Fibroblast of skin of left biceps (primary cell): ENCODE data around the gene DDHD1.
"Not testable (repeated sequence)": the region's sequence is repeated elsewhere in the genome, so short reads cannot be mapped to it uniquely, and the experiment has no call there.

Experiments
- DNase-seq, 2 experiments: peaks; one replicate each; pipeline ENCODE4 v3.0.0-alpha.2; 2013; ENCODE audit warnings: low read depth in 2 of 2

Gene DDHD1

DNA sequence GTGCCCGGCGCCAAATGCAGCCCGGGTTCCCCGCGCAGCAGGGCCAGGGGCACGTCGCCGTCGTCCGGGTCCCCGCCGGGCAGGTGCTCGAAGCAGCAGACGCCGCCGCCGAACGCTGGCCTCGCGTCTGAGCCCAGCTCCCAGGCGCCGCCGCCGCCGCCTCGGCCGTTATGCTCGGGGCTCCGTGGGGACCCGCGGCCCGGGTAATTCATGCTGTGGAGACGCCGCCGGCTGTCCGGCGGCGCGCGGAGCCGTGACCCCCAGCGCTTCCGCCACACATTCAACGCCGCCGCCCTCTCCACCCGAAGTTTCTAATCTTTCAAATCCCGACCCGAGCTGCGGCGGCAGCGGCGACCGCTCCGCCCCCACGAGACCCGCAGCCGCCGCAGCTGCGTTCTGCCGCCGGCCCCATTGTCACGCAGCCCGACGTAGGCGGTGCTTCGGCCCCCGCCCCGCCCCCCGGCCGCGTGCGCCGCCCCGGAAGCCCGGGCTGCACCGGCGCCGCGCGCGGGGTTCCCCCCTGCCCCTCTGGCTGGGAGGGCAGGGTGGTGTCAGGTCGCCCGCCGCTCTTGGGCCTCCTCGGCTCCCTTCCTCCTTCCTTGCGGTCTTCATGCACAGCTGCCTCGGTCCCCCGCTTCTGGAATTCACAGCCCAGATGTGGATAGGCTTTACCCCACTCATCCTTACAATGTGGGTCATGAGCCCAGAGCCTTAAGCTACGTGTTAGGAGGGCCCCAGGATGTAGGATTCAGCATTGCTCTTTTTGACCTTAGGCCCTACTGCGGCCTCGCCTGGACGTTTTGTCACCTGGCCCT is at the start of gene DDHD1:
TSS of gene DDHD1 (minus strand) at position 437 of the 815 bp plus-strand sequence. CDS start at position 212, 225 bp downstream.
- peak in 1 of 2 experiments; percentile 35 for DNase-seq

DNA sequence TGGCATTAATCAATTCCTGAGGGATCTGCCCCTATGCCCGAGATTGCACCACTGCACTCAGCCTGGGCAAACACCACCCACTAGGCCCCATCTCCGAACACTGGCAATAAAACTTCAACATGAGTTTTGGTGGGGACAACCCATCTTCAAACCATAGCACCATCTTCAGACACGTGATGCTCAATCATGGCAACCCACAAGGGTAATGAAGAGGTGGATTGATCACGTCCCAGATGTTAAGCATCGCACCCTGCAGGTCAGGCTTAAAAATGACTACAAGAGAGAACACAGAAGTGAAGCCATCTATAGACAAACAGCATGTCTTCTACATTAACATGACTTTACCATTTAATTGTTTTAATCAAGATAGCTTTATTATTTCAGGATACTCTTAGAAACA is 42.8 kb upstream of the DDHD1 start:
- DNase-seq, result no peak

DNA sequence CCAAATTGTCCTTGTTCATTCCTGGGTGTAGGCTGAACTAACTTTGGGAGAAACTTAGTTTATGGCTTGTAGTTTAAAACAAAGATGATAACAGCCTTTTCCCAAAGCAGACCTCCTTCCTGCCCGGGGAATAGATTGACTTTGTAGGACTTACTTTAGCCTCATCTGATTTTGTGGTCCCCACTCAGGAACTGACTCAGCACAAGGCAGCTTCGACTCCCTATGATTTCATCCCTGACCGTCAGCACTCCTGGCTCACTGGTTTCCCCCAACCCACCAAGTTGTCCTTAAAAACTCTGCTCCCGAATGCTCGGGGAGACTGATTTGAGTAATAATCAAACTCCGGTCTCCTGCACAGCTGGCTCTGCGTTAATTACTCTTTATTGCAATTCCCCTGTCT is 40.1 kb upstream of the DDHD1 start:
- DNase-seq, result no peak

DNA sequence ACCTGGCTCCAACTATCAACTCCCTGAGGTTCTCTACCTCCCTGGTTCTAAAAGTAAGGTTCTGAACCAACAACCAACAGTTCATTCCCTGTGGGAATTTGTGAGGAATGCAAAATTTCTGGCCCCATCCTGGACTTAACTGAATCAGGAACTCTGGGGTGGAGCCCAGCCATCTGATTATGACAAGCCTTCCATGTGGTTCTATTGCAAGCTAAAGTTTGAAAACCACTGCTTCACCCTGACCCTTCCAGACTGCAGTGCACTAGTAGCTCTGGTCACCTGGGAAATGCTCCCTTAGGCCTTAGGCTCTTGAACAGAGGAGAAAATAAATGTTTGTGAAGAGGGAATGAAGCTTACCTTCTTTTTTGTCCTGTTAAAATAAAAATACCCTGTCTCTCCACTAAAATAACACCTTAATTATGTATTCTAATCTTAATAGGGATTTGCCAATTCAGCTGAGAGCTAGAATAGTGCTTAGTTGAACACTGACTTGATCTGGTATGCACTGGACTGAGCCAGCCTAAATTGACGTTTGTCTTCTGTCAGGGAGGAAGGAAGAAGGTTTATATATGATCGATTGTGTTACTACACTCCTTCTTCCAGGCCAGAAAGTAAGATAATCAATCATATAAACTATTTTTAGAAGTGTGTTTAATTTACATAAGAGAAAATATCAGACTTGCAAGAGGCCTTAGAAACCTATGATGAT is 39.1 kb upstream of the DDHD1 start:
- no peak for DNase-seq

DNA sequence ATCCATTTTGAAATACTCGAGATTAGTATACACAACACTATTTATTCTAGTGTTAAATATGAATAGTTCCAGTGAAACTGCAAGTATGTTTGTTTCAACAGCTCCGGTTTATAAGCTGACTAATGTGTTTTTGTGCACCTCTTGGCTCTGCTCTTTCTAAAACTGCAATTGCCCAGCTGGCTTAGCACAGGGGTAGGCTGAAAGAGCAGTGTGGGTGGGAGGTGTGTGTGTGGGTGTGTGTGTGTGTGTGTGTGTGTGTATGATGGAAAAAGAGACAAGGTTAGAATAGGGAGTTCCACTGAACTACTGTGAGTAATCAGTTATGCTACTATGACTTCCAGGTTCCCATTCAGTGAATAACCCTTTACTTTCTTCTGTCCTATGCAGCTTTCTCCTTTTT is 37.8 kb upstream of the DDHD1 start:
- DNase-seq, result no peak

DNA sequence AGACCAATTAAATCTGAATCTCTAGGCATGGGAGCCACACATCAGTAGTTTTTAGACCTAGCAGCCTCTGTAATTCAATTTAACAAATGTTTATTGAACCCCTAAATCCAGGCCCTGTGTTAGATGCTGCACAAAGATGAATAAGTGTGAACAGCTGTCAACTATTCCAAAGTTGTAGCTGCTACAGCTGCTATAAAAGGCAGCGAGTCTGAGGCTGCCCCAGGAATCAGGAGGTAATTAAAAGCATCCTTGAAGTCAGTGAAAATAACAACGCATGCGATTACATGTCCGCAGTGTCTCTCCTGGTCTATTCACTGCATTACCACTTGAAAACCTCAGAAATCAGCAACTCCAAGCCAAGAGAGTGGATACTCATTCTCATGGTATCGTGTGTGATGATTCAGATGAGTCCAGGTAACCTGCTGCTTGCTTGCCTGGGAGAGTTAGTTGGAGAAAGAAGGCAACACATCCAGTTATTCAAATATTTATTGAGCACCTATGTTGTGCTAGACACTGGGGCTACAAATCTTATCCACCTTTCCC is 34.9 kb upstream of the DDHD1 start:
- no peak for DNase-seq

DNA sequence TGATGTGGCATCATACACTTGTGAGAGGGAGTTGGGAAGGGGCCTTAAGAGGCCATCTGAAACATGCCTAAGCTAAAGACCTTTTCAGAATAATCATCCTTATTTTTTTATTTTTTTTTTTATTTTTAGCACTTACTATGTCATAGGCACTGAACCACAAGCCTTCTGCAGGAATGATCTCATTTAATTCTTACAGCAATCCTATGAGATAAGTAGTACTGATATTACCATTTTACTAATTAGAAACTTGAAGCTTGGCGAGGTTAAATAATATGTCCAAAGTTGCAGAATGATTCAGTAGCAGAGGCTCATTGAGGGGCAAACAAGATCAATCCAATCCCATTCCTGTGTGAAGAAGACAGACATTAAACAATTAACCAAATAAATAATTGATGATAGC is 33.4 kb upstream of the DDHD1 start:
- no peak for DNase-seq

DNA sequence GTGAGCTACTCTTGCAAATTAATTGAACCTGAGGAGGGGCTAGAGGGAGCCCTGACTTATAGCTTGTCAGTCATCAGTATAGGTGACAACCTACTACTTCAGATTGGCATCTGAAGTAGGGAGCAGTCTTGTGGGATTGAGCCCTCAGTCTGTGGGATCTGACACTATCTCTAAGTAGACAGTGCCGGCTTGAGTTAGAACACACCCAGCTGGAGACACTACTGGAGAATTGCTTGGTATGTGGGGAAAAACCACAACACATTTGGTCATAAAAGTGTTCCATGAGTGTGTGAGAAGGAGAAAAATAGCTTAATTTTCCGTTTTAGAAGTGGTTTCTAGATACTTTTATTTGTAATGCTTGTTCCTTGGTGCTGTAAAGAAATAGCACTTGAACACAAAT is 30.5 kb upstream of the DDHD1 start:
- no peak for DNase-seq

DNA sequence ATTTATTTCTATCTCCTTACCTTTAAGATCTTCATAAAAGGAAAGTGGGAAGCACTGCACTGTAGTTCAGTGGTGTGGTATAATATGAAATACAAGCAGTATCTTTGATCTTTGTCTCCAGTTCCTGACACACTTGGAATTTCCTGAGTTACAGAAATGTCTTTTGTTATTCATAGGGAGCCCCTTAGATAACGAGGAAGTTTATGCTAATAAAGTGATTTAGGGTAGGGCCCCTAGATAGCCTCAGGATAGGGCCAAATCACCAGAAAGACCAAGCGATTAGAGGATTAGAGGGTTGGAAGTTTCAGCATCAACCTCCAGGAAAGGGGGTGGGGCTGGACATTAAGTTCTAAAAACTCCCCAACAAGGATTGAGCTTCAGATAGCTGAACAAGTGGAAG is 29.9 kb upstream of the DDHD1 start:
- DNase-seq, result no peak

DNA sequence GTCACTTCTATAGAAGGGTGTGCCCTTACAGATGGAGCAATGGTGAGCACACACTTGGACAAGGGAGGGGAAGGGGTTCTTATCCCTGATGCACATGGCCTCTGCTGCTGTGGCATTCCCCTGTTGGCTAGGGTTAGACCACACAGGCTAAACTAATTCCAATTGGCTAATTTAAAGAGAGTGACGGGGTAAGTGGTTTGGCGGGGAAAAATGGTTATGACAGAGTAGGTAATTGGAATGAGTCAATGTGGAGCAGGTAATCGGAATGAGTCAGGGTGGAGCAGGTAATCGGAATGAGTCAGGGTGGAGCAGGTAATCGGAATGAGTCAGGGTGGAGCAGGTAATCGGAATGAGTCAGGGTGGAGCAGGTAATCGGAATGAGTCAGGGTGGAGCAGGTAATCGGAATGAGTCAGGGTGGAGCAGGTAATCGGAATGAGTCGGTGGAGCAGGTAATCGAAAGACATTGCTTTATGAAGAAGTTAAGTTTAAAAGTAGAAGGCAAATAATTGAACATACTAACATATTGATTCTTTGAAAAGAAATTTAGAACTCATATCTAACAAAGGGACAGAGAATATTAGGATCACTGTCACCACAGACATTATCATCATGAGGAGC is 28.4 kb upstream of the DDHD1 start:
- not testable (repeated sequence) for DNase-seq

DNA sequence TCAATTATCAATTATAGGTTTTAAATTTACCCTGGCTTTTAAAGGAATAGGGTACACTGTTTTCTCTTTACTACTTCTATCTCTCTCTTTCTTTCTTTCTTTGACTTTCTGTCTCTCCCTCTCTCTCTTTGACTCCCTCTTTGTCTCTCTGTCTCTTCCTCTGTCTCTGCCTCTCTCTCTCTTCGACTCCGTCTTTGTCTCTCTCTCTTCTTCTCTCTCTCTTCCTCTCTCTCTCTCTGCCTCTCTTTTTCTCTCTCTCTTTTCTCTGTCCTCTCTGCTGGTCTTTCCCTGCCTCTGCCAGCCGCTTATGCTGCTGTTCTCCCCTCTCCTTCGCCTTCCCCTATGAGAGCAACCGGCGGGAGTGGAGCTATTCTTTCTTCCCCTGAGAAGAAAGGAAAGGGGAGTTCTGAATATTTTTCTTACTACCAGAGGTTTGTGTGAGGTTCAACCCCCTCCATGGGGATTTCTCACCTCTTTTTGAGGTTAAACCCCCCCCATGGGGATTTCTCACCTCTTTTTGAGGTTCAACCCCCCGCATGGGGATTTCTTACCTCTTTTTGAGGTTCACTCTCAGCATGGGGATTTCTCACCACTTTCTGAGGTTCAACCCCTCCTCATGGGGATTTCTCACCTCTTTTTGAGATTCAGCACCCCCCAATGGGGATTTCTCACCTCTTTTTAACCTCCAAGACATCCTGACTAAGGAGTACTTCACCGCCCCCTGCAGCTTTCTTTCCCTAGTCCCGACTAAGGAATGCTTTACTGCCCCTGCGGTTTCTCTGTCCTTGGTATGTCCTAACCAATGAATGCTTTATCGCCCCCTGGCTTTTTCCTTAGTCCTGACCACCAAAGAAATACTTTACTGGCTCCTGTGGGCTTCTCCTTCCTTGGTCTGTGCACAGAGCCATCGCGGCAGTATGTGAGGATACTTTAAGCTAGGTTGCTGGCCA is 27.4 kb upstream of the DDHD1 start:
- no peak for DNase-seq

DNA sequence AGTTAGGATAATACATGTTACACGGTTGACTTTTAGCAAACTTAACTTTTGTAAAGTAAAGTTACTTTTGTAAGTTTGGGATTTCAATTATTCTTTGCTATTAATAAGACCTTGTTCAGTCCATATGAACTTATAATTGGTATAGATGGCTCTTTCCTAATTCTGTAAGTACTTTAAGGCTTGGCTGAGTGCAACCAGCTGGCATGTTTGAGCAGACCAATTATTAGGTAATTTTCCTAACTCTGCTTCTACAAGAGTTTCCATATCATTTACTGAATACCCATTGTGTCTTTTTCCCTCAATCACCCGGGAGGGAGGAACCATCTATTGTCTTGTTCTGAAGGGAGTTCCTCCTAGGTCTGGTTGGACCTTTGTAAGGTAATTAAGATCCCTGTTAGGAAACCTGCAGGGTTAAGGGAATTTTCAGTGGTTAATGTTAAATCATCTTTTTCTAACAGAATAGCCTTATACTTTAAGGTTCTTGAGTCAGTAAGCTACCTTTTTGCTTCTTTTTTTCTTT is 26.4 kb upstream of the DDHD1 start:
- not testable (repeated sequence) for DNase-seq

DNA sequence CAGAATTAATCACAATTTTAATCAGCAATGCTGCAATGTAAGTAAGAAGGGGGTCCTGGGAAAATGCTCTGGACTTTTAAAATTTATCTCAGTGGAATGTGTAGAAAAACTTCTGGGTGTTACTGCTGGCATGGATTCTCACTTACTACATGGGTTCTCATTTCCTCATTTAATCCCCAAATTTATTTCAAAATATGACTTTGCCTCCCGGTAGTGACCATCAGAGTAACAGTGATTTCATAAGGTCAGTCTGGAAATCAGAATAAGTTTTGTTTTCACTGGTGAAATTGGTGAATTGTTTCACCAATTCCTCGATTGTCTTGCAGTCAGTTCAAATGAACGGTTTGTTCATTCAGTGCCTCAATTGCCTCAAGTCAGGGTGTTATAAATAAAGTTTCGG is 22.3 kb upstream of the DDHD1 start:
- DNase-seq, result no peak

DNA sequence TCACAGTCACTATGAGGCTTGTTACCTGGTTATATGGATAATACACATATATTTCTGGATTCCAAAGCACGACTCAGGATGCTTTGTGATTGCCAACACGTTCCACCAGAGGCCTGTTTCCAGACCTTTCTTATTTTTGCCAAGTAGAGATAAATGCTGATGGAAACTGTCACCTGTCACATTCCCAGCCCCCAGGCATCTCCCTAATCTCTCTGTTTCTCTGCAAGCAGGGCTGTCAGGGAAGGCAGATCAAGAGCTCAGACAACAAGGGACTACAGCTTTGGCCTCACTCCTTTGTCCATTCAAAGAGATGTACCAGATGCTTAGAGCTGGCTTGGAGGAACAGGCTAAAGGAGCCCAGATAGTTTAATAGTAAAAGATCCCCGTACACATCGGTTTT is 21.8 kb upstream of the DDHD1 start:
- no peak for DNase-seq

DNA sequence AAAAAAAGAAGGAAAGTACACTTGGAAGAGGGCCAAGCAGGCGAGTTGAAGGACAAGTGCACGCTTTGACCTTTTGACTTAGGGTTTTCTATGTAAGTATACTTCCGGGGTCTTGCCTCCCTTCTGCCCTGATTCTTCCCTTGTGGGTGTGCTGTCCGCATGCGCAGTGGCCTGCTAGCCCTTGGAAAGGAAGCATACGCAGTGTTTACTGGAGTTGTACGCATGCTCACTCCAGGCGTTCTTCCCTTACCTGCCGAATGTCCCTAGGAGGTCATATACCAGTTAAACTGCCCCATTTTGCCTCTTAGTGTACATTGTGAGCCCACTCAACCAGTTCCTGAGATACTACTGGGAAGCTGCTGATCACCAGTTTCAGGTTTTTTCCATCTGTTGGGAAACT is 15.7 kb upstream of the DDHD1 start:
- DNase-seq, result no peak

DNA sequence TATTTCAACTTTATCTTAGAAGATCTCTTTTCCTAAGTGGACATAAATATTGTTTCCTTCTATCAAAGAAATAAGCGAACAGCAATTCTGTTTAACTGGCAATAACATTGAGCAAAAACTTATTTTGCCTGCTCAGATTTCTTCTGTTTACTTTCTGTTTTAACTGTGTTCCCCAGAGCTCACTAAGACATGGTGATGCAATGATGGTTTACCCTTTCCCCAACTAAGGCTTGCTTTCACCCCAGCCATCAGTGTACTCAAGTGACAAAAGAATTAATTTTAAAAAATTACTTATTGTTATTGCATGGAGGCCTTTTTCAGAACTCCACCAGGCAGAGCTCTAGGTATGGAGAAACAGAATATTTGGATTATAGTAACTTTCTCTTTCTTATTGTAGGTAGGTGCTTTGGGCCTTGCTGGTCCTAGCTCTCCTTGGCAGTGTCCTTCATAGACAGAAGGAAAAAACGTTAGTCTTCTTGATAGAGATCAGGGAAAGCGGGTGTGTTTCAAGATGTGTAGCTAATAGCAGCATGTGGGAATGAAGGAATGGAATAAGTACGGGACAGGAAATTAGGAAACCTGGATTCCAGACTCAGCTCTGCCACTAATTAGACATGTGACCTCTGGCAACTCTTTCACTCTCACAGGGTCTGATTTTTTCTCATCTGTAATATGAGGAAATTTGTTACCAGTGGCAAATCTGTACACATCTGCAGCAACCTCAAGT is 14.6 kb upstream of the DDHD1 start:
- no peak for DNase-seq

DNA sequence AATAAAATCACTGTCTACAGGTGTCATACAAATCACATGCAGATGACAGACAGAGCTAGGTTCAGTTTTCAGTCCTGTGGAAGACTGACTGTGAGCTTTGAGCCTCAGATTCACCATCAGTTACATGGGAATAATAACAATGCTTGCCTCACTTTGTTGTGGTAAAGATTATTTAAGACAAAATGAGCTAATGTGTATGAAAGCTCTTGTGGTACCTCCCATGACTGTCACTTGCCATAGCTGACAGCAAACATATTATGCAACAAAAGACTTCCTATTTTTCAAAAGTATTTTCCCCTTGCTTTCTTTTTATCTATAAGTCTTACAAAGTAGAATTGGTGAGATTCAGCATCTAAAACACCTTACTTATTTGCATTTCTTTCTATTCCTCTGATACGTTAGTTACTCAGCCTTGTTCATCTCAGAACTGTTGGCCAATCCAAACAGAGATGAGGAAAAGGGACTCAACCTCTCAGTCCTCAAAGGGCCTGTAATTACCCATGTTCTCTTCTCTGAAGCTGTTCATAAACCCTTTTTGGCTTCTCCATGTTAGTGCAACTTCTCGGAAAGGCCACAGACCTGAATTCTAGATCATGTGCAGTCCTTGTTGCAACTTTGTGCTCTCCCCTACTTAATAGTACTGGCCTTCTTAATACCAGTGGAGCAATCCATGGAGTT is 8.8 kb upstream of the DDHD1 start:
- no peak for DNase-seq

DNA sequence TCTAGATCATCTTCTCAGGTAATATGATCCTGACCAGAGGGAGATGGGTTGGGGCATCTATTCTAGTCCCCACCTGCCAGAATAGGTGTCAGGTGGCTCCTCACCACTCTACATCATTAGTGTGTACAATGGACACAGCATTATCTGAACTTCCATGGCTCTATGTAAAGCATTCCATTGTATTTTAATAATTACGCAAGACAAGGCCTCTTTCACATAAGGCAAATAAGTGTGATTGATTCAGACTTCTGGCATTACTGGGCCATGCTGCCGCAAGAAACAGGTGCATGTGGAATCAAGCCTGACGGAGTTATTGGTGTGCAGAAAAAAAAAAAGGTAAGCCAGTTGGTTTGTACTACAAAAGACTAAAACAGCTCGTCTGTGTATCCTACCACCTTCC is 3.1 kb upstream of the DDHD1 start:
- DNase-seq, result no peak

DNA sequence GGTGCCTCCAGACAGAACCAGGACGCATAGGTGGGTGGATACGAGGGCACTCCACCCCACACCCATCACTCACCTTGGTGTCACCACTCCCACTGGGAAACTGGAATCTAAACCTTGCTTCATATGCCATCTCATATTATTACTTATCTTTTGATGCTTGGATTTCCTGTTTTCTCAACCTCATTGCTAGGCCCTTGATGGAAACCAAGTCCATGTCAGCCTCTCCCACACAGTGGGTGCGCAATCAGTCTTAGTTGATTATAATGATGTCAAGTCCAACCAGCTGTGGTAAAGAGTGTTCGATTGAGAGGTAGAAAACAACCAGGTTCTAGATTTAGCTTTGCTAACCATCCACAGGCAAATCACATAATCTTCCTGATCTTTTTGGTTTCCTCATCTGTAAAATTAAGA is 584 bp upstream of the DDHD1 start:
- no peak for DNase-seq
